Measurements from ENCODE around the gene TUBB3. TPM values are rescaled to one million over a fixed set of nuclear protein-coding genes. Genes with fewer than 3 reads are reported as not detected.

TUBB3 gene
- total RNA-seq, 1 experiment from 2014 or later: 209 TPM

DNA sequence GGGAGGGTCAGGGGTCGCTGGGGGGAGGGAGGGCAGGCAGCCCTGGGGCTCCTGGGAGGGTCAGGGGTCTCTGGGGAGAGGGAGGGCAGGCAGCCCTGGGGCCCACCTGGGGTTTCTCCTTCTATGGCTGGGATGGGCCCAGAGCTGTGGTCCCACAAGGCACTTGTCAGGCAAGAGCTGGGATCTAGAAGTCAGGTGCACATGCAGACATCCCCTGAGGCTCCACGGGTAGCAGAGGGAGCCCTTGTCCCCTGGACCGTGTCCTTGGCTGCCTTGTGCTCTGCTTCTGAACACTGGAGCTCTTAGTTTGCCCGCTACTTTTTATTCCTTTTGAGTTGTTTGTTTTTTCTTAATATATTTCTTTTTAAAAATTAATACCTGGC, 1.8 kb downstream of the TUBB3 start:
- CTCF ChIA-PET: interaction anchor here (1.0 to 5.7 kb wide), 12 partner anchors 15 to 283 kb away, joined by 3 to 70 read pairs (median 4); partner anchors contain the start of genes DBNDD1, DEF8 and TCF25
- peak overlapping the region; percentile 67 for H3K4me3 Mint-ChIP-seq
- peaks cover 16% of the 10 kb centered on the region for H3K4me1 Mint-ChIP-seq
- POLR2A ChIA-PET: interaction anchor here (0.7 to 1.4 kb wide), 3 partner anchors 48 to 87 kb away, joined by 3 read pairs; partner anchors contain the start of gene TCF25
- H3K36me3 Mint-ChIP-seq: peaks cover 9% of the 10 kb centered on the region; the same call in 1 of the 2 replicates
- H3K27ac Mint-ChIP-seq: no peak overlapping the region
- no peak for ATAC-seq
- peaks cover 21% of the 10 kb centered on the region for H3K27me3 Mint-ChIP-seq (ENCODE audit: low read depth)
- 0 out of 2 replicates have a peak, but pooled peaks have one; percentile 49 for TF ChIP-seq ZNF121 (CRISPR knock-in tag; IDR thresholded peaks at IDR 0.05)
- TF ChIP-seq, protein P1, sequence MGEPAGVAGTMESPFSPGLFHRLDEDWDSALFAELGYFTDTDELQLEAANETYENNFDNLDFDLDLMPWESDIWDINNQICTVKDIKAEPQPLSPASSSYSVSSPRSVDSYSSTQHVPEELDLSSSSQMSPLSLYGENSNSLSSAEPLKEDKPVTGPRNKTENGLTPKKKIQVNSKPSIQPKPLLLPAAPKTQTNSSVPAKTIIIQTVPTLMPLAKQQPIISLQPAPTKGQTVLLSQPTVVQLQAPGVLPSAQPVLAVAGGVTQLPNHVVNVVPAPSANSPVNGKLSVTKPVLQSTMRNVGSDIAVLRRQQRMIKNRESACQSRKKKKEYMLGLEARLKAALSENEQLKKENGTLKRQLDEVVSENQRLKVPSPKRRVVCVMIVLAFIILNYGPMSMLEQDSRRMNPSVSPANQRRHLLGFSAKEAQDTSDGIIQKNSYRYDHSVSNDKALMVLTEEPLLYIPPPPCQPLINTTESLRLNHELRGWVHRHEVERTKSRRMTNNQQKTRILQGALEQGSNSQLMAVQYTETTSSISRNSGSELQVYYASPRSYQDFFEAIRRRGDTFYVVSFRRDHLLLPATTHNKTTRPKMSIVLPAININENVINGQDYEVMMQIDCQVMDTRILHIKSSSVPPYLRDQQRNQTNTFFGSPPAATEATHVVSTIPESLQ (CRISPR knock-in tag; IDR thresholded peaks at IDR 0.05): no peak
- no peak for DNase-seq (ENCODE audit: low spot score)
- no peaks in the 10 kb centered on the region for H3K9me3 Mint-ChIP-seq

DNA sequence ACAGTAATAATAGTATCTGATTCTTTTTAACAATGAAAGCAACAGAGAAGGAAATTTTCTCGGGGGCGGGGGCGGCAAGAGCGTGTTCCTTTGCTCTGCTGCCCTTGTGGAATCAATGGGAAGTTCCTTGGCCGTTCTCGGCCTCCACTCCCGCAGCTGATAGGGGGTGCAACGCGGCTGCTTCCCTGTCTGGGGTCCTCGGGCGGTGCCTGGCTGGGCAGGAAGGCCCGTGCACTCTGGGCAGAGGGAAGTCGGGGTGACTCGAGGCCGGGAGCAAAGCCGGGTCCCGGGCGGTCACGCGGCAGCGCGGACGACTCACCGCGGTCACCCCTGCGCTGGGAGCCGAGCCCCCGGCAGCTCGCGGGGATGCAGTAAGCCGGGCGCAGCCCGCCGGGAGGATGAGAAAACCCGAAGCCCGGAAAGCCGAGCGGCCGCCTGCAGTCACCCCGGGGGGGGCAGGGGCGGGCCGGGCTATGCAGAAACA, 2.5 kb downstream of the TUBB3 start:
- no peaks in the 10 kb centered on the region for H3K9me3 Mint-ChIP-seq
- TF ChIP-seq NFE2L1 (CRISPR knock-in tag; IDR thresholded peaks at IDR 0.05): no peak
- TF ChIP-seq, protein P2, sequence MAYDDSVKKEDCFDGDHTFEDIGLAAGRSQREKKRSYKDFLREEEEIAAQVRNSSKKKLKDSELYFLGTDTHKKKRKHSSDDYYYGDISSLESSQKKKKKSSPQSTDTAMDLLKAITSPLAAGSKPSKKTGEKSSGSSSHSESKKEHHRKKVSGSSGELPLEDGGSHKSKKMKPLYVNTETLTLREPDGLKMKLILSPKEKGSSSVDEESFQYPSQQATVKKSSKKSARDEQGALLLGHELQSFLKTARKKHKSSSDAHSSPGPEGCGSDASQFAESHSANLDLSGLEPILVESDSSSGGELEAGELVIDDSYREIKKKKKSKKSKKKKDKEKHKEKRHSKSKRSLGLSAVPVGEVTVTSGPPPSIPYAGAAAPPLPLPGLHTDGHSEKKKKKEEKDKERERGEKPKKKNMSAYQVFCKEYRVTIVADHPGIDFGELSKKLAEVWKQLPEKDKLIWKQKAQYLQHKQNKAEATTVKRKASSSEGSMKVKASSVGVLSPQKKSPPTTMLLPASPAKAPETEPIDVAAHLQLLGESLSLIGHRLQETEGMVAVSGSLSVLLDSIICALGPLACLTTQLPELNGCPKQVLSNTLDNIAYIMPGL (CRISPR knock-in tag; IDR thresholded peaks at IDR 0.05): peak; percentile 38; the same call in 1 of the 2 replicates
- no peak for TF ChIP-seq ZNF121 (CRISPR knock-in tag; IDR thresholded peaks at IDR 0.05)
- TF ChIP-seq CREM (CRISPR knock-in tag; IDR thresholded peaks at IDR 0.05): no peak
- TF ChIP-seq JAZF1 (CRISPR knock-in tag; IDR thresholded peaks at IDR 0.05): no peak
- TF ChIP-seq, protein P3, sequence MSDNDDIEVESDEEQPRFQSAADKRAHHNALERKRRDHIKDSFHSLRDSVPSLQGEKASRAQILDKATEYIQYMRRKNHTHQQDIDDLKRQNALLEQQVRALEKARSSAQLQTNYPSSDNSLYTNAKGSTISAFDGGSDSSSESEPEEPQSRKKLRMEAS (CRISPR knock-in tag; IDR thresholded peaks at IDR 0.05): no peak
- TF ChIP-seq, protein P4, sequence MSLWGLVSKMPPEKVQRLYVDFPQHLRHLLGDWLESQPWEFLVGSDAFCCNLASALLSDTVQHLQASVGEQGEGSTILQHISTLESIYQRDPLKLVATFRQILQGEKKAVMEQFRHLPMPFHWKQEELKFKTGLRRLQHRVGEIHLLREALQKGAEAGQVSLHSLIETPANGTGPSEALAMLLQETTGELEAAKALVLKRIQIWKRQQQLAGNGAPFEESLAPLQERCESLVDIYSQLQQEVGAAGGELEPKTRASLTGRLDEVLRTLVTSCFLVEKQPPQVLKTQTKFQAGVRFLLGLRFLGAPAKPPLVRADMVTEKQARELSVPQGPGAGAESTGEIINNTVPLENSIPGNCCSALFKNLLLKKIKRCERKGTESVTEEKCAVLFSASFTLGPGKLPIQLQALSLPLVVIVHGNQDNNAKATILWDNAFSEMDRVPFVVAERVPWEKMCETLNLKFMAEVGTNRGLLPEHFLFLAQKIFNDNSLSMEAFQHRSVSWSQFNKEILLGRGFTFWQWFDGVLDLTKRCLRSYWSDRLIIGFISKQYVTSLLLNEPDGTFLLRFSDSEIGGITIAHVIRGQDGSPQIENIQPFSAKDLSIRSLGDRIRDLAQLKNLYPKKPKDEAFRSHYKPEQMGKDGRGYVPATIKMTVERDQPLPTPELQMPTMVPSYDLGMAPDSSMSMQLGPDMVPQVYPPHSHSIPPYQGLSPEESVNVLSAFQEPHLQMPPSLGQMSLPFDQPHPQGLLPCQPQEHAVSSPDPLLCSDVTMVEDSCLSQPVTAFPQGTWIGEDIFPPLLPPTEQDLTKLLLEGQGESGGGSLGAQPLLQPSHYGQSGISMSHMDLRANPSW (CRISPR knock-in tag; conservative IDR thresholded peaks at IDR 0.05; ENCODE audit: low read depth): no peak
- no peak for TF ChIP-seq ZNF416 (CRISPR knock-in tag; IDR thresholded peaks at IDR 0.05)
- TF ChIP-seq, protein P5, sequence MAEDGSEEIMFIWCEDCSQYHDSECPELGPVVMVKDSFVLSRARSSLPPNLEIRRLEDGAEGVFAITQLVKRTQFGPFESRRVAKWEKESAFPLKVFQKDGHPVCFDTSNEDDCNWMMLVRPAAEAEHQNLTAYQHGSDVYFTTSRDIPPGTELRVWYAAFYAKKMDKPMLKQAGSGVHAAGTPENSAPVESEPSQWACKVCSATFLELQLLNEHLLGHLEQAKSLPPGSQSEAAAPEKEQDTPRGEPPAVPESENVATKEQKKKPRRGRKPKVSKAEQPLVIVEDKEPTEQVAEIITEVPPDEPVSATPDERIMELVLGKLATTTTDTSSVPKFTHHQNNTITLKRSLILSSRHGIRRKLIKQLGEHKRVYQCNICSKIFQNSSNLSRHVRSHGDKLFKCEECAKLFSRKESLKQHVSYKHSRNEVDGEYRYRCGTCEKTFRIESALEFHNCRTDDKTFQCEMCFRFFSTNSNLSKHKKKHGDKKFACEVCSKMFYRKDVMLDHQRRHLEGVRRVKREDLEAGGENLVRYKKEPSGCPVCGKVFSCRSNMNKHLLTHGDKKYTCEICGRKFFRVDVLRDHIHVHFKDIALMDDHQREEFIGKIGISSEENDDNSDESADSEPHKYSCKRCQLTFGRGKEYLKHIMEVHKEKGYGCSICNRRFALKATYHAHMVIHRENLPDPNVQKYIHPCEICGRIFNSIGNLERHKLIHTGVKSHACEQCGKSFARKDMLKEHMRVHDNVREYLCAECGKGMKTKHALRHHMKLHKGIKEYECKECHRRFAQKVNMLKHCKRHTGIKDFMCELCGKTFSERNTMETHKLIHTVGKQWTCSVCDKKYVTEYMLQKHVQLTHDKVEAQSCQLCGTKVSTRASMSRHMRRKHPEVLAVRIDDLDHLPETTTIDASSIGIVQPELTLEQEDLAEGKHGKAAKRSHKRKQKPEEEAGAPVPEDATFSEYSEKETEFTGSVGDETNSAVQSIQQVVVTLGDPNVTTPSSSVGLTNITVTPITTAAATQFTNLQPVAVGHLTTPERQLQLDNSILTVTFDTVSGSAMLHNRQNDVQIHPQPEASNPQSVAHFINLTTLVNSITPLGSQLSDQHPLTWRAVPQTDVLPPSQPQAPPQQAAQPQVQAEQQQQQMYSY (CRISPR knock-in tag; IDR thresholded peaks at IDR 0.05): no peak
- TF ChIP-seq, protein P6, sequence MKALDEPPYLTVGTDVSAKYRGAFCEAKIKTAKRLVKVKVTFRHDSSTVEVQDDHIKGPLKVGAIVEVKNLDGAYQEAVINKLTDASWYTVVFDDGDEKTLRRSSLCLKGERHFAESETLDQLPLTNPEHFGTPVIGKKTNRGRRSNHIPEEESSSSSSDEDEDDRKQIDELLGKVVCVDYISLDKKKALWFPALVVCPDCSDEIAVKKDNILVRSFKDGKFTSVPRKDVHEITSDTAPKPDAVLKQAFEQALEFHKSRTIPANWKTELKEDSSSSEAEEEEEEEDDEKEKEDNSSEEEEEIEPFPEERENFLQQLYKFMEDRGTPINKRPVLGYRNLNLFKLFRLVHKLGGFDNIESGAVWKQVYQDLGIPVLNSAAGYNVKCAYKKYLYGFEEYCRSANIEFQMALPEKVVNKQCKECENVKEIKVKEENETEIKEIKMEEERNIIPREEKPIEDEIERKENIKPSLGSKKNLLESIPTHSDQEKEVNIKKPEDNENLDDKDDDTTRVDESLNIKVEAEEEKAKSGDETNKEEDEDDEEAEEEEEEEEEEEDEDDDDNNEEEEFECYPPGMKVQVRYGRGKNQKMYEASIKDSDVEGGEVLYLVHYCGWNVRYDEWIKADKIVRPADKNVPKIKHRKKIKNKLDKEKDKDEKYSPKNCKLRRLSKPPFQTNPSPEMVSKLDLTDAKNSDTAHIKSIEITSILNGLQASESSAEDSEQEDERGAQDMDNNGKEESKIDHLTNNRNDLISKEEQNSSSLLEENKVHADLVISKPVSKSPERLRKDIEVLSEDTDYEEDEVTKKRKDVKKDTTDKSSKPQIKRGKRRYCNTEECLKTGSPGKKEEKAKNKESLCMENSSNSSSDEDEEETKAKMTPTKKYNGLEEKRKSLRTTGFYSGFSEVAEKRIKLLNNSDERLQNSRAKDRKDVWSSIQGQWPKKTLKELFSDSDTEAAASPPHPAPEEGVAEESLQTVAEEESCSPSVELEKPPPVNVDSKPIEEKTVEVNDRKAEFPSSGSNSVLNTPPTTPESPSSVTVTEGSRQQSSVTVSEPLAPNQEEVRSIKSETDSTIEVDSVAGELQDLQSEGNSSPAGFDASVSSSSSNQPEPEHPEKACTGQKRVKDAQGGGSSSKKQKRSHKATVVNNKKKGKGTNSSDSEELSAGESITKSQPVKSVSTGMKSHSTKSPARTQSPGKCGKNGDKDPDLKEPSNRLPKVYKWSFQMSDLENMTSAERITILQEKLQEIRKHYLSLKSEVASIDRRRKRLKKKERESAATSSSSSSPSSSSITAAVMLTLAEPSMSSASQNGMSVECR (CRISPR knock-in tag; IDR thresholded peaks at IDR 0.05; ENCODE audit: borderline replicate concordance): peak; percentile 65; the same call in 1 of the 2 replicates
- TF ChIP-seq PRRX2 (CRISPR knock-in tag; IDR thresholded peaks at IDR 0.05): no peak
- TF ChIP-seq, protein P7, sequence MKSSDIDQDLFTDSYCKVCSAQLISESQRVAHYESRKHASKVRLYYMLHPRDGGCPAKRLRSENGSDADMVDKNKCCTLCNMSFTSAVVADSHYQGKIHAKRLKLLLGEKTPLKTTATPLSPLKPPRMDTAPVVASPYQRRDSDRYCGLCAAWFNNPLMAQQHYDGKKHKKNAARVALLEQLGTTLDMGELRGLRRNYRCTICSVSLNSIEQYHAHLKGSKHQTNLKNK (CRISPR knock-in tag; IDR thresholded peaks at IDR 0.05): no peak
- no peak for TF ChIP-seq FOXP1 (CRISPR knock-in tag; IDR thresholded peaks at IDR 0.05; ENCODE audit: borderline replicate concordance)
- TF ChIP-seq, protein P8, sequence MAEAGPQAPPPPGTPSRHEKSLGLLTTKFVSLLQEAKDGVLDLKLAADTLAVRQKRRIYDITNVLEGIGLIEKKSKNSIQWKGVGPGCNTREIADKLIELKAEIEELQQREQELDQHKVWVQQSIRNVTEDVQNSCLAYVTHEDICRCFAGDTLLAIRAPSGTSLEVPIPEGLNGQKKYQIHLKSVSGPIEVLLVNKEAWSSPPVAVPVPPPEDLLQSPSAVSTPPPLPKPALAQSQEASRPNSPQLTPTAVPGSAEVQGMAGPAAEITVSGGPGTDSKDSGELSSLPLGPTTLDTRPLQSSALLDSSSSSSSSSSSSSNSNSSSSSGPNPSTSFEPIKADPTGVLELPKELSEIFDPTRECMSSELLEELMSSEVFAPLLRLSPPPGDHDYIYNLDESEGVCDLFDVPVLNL (CRISPR knock-in tag; IDR thresholded peaks at IDR 0.05; ENCODE audit: borderline replicate concordance, low read depth): no peak
- peak; percentile 9; the same call in 1 of the 2 replicates for TF ChIP-seq MYBL2 (CRISPR knock-in tag; IDR thresholded peaks at IDR 0.05)
- DNase-seq (ENCODE audit: low spot score): peak; percentile 53

More for the DNA sequence above, 2.5 kb downstream of the TUBB3 start:
- Mint-ChIP-seq H3K27me3 (ENCODE audit: low read depth) (peaks cover 15% of the 10 kb centered on the region), H3K4me1 (peaks cover 15% of the 10 kb centered on the region), H3K27ac (no peak overlapping the region), H3K4me3 (peak overlapping the region; percentile 67), H3K36me3 (peaks cover 11% of the 10 kb centered on the region; the same call in 1 of the 2 replicates)
- ChIA-PET CTCF (interaction anchor here (0.5 to 5.7 kb wide), 11 partner anchors 16 to 226 kb away, joined by 3 to 70 read pairs (median 5); partner anchors contain the start of genes DBNDD1, DEF8 and TCF25), POLR2A (interaction anchor here (0.7 to 1.4 kb wide), 4 partner anchors 22 to 93 kb away, joined by 3 to 4 read pairs (median 3); partner anchors contain the start of gene TCF25)
- ATAC-seq: no peak

Data from WTC11 (cell line).